SK-N-SH (cell line): ENCODE data around the gene USP25. TPM values are rescaled to one million over a fixed set of nuclear protein-coding genes. Genes with fewer than 3 reads are reported as not detected.

Experiments
- CTCF ChIA-PET: fragments of 300-600, 350-600 bp; formaldehyde crosslinking; extraction: SDS; loops from one replicate; lab custom pipeline; 2021; lab: Yijun Ruan, JAX
- POLR2A ChIA-PET: fragments of 350-600 bp; sonication (Branson Sonifier 250); formaldehyde crosslinking; extraction: SDS; loops from one replicate; lab custom pipeline; 2020; ENCODE audit warnings: antibody characterized with exemption, inconsistent platforms; lab: Yijun Ruan, JAX
- DNase-seq: peaks from one replicate; pipeline ENCODE4 v3.0.0; 2012
- H2AFZ ChIP-seq: fragments of 200-600 bp; sonication (generic); 2 replicates; pipeline ENCODE4 v1.8.1; 2016; ENCODE audit warnings: antibody characterized with exemption, mild to moderate bottlenecking, low read depth
- H3F3A ChIP-seq: fragments of 200-600 bp; sonication (generic); replicated peaks from 2 replicates; pipeline ENCODE3; 2016; ENCODE audit warnings: antibody characterized with exemption, mild to moderate bottlenecking; ENCODE audit not compliant: insufficient read depth
- H3K27ac ChIP-seq, 2 experiments: fragments of 200-500 bp in 1 of 2; fragments of 200-600 bp in 1 of 2; sonication (Bioruptor generic) in 1 of 2; sonication (generic), shearing (Covaris generic) in 1 of 2; 2 replicates each; pipeline versions ENCODE4 v1.5.1 to v1.6.1; 2014 to 2016; ENCODE audit warnings: low read depth in 2 of 2, inconsistent platforms in 1 of 2, low read length in 1 of 2, mild to moderate bottlenecking in 1 of 2, mixed read lengths in 1 of 2
- H3K27me3 ChIP-seq: fragments of 200-600 bp; sonication (generic), shearing (Covaris generic); 2 replicates; pipeline ENCODE4 v1.6.1; 2016; ENCODE audit warnings: mixed run types; ENCODE audit not compliant: insufficient read depth
- H3K36me3 ChIP-seq, 2 experiments: fragments of 200-500 bp in 1 of 2; fragments of 200-600 bp in 1 of 2; sonication (Bioruptor generic) in 1 of 2; sonication (generic) in 1 of 2; replicated peaks in 1 of 2; 2 replicates each; pipeline versions ENCODE3 to v1.5.1; 2014 to 2016; ENCODE audit warnings: low read length in 1 of 2, mild to moderate bottlenecking in 1 of 2; ENCODE audit not compliant: insufficient read depth in 2 of 2, control insufficient read depth in 1 of 2
- H3K4me1 ChIP-seq, 2 experiments: fragments of 200-500 bp in 1 of 2; fragments of 200-600 bp in 1 of 2; sonication (Bioruptor generic) in 1 of 2; sonication (generic), shearing (Covaris generic) in 1 of 2; 2 replicates each; pipeline versions ENCODE4 v1.5.1 to v1.6.1; 2014 to 2016; ENCODE audit warnings: low read depth in 1 of 2, low read length in 1 of 2, mixed run types in 1 of 2; ENCODE audit not compliant: insufficient read depth in 2 of 2, control insufficient read depth in 1 of 2
- H3K4me2 ChIP-seq: fragments of 200-600 bp; sonication (generic), shearing (Covaris generic); 2 replicates; pipeline ENCODE4 v1.6.1; 2017; ENCODE audit warnings: mixed run types
- H3K4me3 ChIP-seq, 2 experiments: fragments of 200-500 bp in 1 of 2; fragments of 200-600 bp in 1 of 2; sonication (Bioruptor generic) in 1 of 2; sonication (generic), shearing (Covaris generic) in 1 of 2; 2 replicates each; pipeline versions ENCODE4 v1.5.1 to v1.8.1; 2014 to 2016; ENCODE audit warnings: low read depth in 2 of 2, inconsistent platforms in 1 of 2, low read length in 1 of 2, mild to moderate bottlenecking in 1 of 2, mixed read lengths in 1 of 2, moderate library complexity in 1 of 2
- H3K79me2 ChIP-seq: fragments of 200-600 bp; sonication (generic); 2 replicates; pipeline ENCODE4 v1.8.1; 2017; ENCODE audit warnings: mild to moderate bottlenecking; ENCODE audit not compliant: insufficient read depth
- H3K9ac ChIP-seq: fragments of 200-600 bp; sonication (generic); 2 replicates; pipeline ENCODE4 v1.6.1; 2017; ENCODE audit warnings: mixed run types
- H3K9me2 ChIP-seq: fragments of 200-600 bp; sonication (generic); 2 replicates; pipeline ENCODE4 v1.6.1; 2017; ENCODE audit warnings: mixed run types
- H3K9me3 ChIP-seq: fragments of 200-600 bp; sonication (generic); 2 replicates; pipeline ENCODE4 v1.6.1; 2017; ENCODE audit warnings: mixed run types, mild to moderate bottlenecking, moderate library complexity
- H4K20me1 ChIP-seq: fragments of 200-600 bp; sonication (generic); 2 replicates; pipeline ENCODE4 v1.6.1; 2017; ENCODE audit warnings: mild to moderate bottlenecking, mixed run types; ENCODE audit not compliant: insufficient read depth
- ELF1 ChIP-seq: IDR thresholded peaks from 2 replicates; pipeline ENCODE4 v1.4.0; 2012
- GABPA ChIP-seq: IDR thresholded peaks from 2 replicates; pipeline ENCODE4 v1.4.0; 2012; ENCODE audit warnings: low read depth, mild to moderate bottlenecking
- NFIC ChIP-seq: IDR thresholded peaks from 2 replicates; pipeline ENCODE4 v1.4.0; 2012; ENCODE audit warnings: borderline replicate concordance
- RAD21 ChIP-seq: IDR thresholded peaks from 2 replicates; pipeline ENCODE4 v1.6.1; 2012; ENCODE audit warnings: mild to moderate bottlenecking, low read length
- RFX5 ChIP-seq: IDR thresholded peaks from 2 replicates; pipeline ENCODE4 v1.6.1; 2012; ENCODE audit warnings: mild to moderate bottlenecking, improper control_type of control experiment, low read length
- TAF1 ChIP-seq: IDR thresholded peaks from 2 replicates; pipeline ENCODE4 v1.6.1; 2012; ENCODE audit warnings: low read depth, mild to moderate bottlenecking, low read length, moderate library complexity, borderline replicate concordance
- USF2 ChIP-seq: fragments of 150-350 bp; IDR thresholded peaks from 2 replicates; pipeline ENCODE4 v1.6.1; 2017; ENCODE audit warnings: antibody characterized with exemption, low read length, low read depth, borderline replicate concordance
- YY1 ChIP-seq: IDR thresholded peaks from 2 replicates; pipeline ENCODE4 v1.4.0; 2012; ENCODE audit warnings: low read depth, mild to moderate bottlenecking
- WGBS: methylation state at CpG from one replicate; pipeline ENCODE4 v1.1.6; 2017; ENCODE audit warnings: low lambda C conversion rate; 5-methylcytosine and 5-hydroxymethylcytosine counted together
- polyA plus RNA-seq, 3 experiments: library from polyadenylated mRNA; depleted of rRNA; stranded (reverse); fragments of >200 nt; gene quantifications; 2 replicates each; pipeline ENCODE4 v1.2.3, GENCODE V29; 2012
- TF ChIP-seq, protein P1 (sequence below): IDR thresholded peaks from 2 replicates; pipeline ENCODE4 v1.4.0; 2012; ENCODE audit warnings: low read depth, borderline replicate concordance
- TF ChIP-seq, protein P2 (sequence below): IDR thresholded peaks from 2 replicates; pipeline ENCODE4 v1.6.1; 2012; ENCODE audit warnings: mild to moderate bottlenecking, low read depth, low read length, moderate library complexity

Gene USP25
- polyA plus RNA-seq, 1 of the 3 experiments (the other 2 are of a cell fraction): 4.6 TPM

DNA sequence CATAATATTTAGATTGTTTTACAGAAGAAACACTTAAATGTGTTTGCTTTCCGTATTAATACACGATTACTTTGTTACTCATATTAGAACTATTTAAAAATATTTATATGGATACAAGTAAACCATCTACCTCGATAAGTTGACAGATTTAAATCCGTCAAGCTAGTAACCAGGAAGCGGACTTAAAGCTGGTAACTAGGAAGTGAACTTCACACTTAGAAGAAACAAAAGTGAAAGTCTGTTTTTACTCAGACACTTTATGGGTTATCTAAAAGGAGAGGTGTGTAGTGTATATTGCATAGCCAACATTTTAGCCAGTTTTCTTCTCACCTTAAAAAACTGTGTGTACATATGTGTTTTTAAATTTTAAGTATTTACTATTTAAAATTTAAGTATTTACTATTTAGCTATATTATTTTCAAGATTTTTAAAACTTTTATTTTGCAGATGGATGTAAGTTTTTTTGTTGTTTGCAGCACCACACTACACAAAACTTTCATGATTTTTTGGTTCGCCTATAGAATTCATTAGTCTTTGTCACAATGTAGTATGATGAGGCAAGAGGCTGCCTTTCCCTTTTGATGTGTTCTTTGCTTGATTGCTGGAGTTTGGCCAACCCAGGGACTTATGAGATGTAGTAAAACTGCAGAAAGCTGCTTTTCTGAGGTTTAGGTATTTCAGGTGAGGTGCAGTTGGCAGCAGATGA lies 2.7 kb downstream of the USP25 start:
- H3K27ac ChIP-seq: no peak overlapping the region
- no peaks in the 10 kb centered on the region for H3K9me3 ChIP-seq
- H3K4me3 ChIP-seq: no peak overlapping the region
- WGBS: 77% methylated on average over 6 of the region's 6 CpGs
- no peaks in the 10 kb centered on the region for H3K27me3 ChIP-seq
- H3K9me2 ChIP-seq: no peaks in the 10 kb centered on the region; the same call in 1 of the 2 replicates
- ChIA-PET POLR2A (no interaction called here), CTCF (interaction anchor here (0.9 to 1.0 kb wide), 2 partner anchors 10 to 93 kb away, joined by 3 read pairs; no protein-coding TSS in a partner anchor)
- no peaks in the 10 kb centered on the region; the same call in 1 of the 2 replicates for H4K20me1 ChIP-seq
- peaks cover 18% of the 10 kb centered on the region for H3F3A ChIP-seq
- H3K9ac ChIP-seq: no peak overlapping the region
- H3K36me3 ChIP-seq: no peaks in the 10 kb centered on the region
- DNase-seq: no peak
- peak overlapping the region; percentile 96; the same call in 1 of the 2 replicates for H3K4me2 ChIP-seq
- TF ChIP-seq ELF1 (peak; percentile 30; the same call in 1 of the 2 replicates), NFIC (no peak)
- H3K4me1 ChIP-seq: peaks cover 0 to 8% of the 10 kb centered on the region in 2 experiments; a peak in 3 of 4 replicates
- no peak overlapping the region for H2AFZ ChIP-seq
- H3K79me2 ChIP-seq: peaks cover 51% of the 10 kb centered on the region

DNA sequence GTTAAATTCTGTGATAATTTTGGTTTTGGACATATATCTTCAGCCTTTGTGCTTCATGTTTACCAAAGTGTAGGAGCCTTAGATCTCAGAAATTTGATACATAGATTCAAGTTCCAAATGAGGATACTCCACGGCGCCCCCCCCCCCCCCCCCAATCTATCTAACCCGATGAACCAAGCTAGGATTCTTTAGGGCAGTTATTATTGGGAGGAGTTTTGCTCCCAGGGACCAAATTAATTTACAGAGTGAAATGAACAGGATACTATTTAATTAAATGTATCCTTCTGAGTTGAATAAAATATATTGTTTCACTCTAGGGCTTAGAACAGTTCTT lies 3.2 kb downstream of the USP25 start:
- H3K36me3 ChIP-seq: no peaks in the 10 kb centered on the region
- H3F3A ChIP-seq: peaks cover 18% of the 10 kb centered on the region
- H3K4me1 ChIP-seq: peaks cover 0 to 8% of the 10 kb centered on the region in 2 experiments; a peak in 3 of 4 replicates
- H3K27ac ChIP-seq: no peak overlapping the region
- no peak for DNase-seq
- no peaks in the 10 kb centered on the region; the same call in 1 of the 2 replicates for H4K20me1 ChIP-seq
- H3K27me3 ChIP-seq: no peaks in the 10 kb centered on the region
- ChIA-PET POLR2A (no interaction called here), CTCF (interaction anchor here (0.9 to 1.0 kb wide), 2 partner anchors 9 to 93 kb away, joined by 3 read pairs; no protein-coding TSS in a partner anchor)
- no peaks in the 10 kb centered on the region; the same call in 1 of the 2 replicates for H3K9me2 ChIP-seq
- H3K9me3 ChIP-seq: no peaks in the 10 kb centered on the region
- 33% methylated on average over 1 of the region's 3 CpGs for WGBS
- H3K4me3 ChIP-seq: no peak overlapping the region
- H3K79me2 ChIP-seq: peaks cover 56% of the 10 kb centered on the region
- H2AFZ ChIP-seq: no peak overlapping the region
- H3K4me2 ChIP-seq: no peak overlapping the region
- TF ChIP-seq USF2 (no peak), RFX5 (no peak), NFIC (no peak), GABPA (no peak), TAF1 (no peak), RAD21 (no peak), ELF1 (no peak), YY1 (no peak)
- TF ChIP-seq, protein P1, sequence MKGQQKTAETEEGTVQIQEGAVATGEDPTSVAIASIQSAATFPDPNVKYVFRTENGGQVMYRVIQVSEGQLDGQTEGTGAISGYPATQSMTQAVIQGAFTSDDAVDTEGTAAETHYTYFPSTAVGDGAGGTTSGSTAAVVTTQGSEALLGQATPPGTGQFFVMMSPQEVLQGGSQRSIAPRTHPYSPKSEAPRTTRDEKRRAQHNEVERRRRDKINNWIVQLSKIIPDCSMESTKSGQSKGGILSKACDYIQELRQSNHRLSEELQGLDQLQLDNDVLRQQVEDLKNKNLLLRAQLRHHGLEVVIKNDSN: no peak
- TF ChIP-seq, protein P2, sequence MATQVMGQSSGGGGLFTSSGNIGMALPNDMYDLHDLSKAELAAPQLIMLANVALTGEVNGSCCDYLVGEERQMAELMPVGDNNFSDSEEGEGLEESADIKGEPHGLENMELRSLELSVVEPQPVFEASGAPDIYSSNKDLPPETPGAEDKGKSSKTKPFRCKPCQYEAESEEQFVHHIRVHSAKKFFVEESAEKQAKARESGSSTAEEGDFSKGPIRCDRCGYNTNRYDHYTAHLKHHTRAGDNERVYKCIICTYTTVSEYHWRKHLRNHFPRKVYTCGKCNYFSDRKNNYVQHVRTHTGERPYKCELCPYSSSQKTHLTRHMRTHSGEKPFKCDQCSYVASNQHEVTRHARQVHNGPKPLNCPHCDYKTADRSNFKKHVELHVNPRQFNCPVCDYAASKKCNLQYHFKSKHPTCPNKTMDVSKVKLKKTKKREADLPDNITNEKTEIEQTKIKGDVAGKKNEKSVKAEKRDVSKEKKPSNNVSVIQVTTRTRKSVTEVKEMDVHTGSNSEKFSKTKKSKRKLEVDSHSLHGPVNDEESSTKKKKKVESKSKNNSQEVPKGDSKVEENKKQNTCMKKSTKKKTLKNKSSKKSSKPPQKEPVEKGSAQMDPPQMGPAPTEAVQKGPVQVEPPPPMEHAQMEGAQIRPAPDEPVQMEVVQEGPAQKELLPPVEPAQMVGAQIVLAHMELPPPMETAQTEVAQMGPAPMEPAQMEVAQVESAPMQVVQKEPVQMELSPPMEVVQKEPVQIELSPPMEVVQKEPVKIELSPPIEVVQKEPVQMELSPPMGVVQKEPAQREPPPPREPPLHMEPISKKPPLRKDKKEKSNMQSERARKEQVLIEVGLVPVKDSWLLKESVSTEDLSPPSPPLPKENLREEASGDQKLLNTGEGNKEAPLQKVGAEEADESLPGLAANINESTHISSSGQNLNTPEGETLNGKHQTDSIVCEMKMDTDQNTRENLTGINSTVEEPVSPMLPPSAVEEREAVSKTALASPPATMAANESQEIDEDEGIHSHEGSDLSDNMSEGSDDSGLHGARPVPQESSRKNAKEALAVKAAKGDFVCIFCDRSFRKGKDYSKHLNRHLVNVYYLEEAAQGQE: no peak
- no peak overlapping the region for H3K9ac ChIP-seq
